Renal cortical epithelial cell (primary cell): Measurements from ENCODE around the gene CDC42EP4. TPM values are rescaled to one million over a fixed set of nuclear protein-coding genes. Genes with fewer than 3 reads are reported as not detected.
"Not testable (repeated sequence)": the region's sequence is repeated elsewhere in the genome, so short reads cannot be mapped to it uniquely, and the experiment has no call there.

ENCODE experiments used
- DNase-seq: peaks from one replicate; pipeline ENCODE4 v3.0.0-alpha.2; 2011; ENCODE audit warnings: low read depth
- total RNA-seq: library from RNA; depleted of rRNA; stranded (reverse); fragments of >200 nt; gene quantifications from 2 replicates; pipeline ENCODE4 v1.2.3, GENCODE V29; 2014

Gene CDC42EP4
- total RNA-seq, 1 donor from 2014 or later, result 70.2 TPM

GRCh38 chr17:73343168-73343634 is 31.4 kb upstream of the CDC42EP4 start:
- DNase-seq, result peak; percentile 33

GRCh38 chr17:73342541-73343167 is 30.9 kb upstream of the CDC42EP4 start:
- peak; percentile 42 for DNase-seq

- peak; percentile 93 for DNase-seq
These were observed 30.3 kb upstream of the CDC42EP4 start for GRCh38 chr17:73342050-73342522.

GRCh38 chr17:73341350-73342049 is 29.7 kb upstream of the CDC42EP4 start:
- no peak for DNase-seq

GRCh38 chr17:73340093-73340596 is 28.3 kb upstream of the CDC42EP4 start:
- peak; percentile 99 for DNase-seq

- no peak for DNase-seq
These were observed 26.9 kb upstream of the CDC42EP4 start for GRCh38 chr17:73338566-73339197.

GRCh38 chr17:73338050-73338521 is 26.3 kb upstream of the CDC42EP4 start:
- DNase-seq, result no peak

GRCh38 chr17:73337330-73337710 is 25.5 kb upstream of the CDC42EP4 start:
- DNase-seq, result no peak

GRCh38 chr17:73336408-73337329 is 24.9 kb upstream of the CDC42EP4 start:
- no peak for DNase-seq

GRCh38 chr17:73335591-73336407 is 24.0 kb upstream of the CDC42EP4 start:
- DNase-seq, result no peak

GRCh38 chr17:73334771-73335513 is 23.1 kb upstream of the CDC42EP4 start:
- no peak for DNase-seq

GRCh38 chr17:73333445-73333844 is 21.6 kb upstream of the CDC42EP4 start:
- DNase-seq, result not testable (repeated sequence)

GRCh38 chr17:73331060-73331459 is 19.3 kb upstream of the CDC42EP4 start:
- no peak for DNase-seq

GRCh38 chr17:73327676-73328075 is 15.9 kb upstream of the CDC42EP4 start:
- no peak for DNase-seq

- DNase-seq, result peak; percentile 52
These were observed 13.7 kb upstream of the CDC42EP4 start for GRCh38 chr17:73325527-73325842.

- no peak for DNase-seq
These were observed 13.1 kb upstream of the CDC42EP4 start for GRCh38 chr17:73324711-73325526.

GRCh38 chr17:73324160-73324475 is 12.3 kb upstream of the CDC42EP4 start:
- no peak for DNase-seq

GRCh38 chr17:73323409-73324159 is 11.8 kb upstream of the CDC42EP4 start:
- no peak for DNase-seq
